CD4-positive, alpha-beta T cell treated with Interleukin-10 for 1 hour (primary cell): ENCODE results near the gene CKS1B.

Experiments used
- DNase-seq: peaks from one replicate; pipeline ENCODE4 v3.0.0-alpha.2; 2020

The CKS1B gene

GRCh38 chr1:154974102-154974807 lies at the start of gene CKS1B:
CKS1B (plus strand) TSS chr1:154974681; CDS start chr1:154974746, 65 bp downstream.
- DNase-seq: peak; percentile 99

- no peak for DNase-seq
Observed at GRCh38 chr1:154925335-154926170, 48.9 kb upstream of the CKS1B start.

GRCh38 chr1:154926201-154926600 lies 48.3 kb upstream of the CKS1B start:
- DNase-seq: no peak

- no peak for DNase-seq
Observed at GRCh38 chr1:154931940-154932487, 42.5 kb upstream of the CKS1B start.

GRCh38 chr1:154934358-154934948 lies 40.0 kb upstream of the CKS1B start:
- DNase-seq: no peak

GRCh38 chr1:154935749-154936554 lies 38.5 kb upstream of the CKS1B start:
- DNase-seq: no peak

GRCh38 chr1:154936555-154937084 lies 37.9 kb upstream of the CKS1B start, which contains the start of gene PMVK:
PMVK (minus strand) TSS chr1:154936719; CDS start chr1:154936685, 34 bp downstream.
- DNase-seq: peak; percentile 97

GRCh38 chr1:154937085-154937987 lies 37.1 kb upstream of the CKS1B start:
- peak; percentile 94 for DNase-seq

GRCh38 chr1:154937988-154938386 lies 36.5 kb upstream of the CKS1B start:
- DNase-seq: no peak

- no peak for DNase-seq
Observed at GRCh38 chr1:154938604-154939399, 35.7 kb upstream of the CKS1B start.

- no peak for DNase-seq
Observed at GRCh38 chr1:154940213-154940560, 34.3 kb upstream of the CKS1B start.

GRCh38 chr1:154940651-154941194 lies 33.8 kb upstream of the CKS1B start:
- no peak for DNase-seq

GRCh38 chr1:154941333-154942013 lies 33.0 kb upstream of the CKS1B start:
- DNase-seq: no peak

- no peak for DNase-seq
Observed at GRCh38 chr1:154943649-154944400, 30.7 kb upstream of the CKS1B start.

GRCh38 chr1:154944401-154945159 lies 29.9 kb upstream of the CKS1B start:
- no peak for DNase-seq

- no peak for DNase-seq
Observed at GRCh38 chr1:154945160-154945961, 29.1 kb upstream of the CKS1B start.
